DND-41 (cell line): ENCODE measurements around the gene NOC4L.

Experiments
- ATAC-seq: fragments of 200-7000 bp; cut with Tn5 transposase; 3 replicates; pipeline ENCODE4 v1.9.1; 2021; ENCODE audit warnings: low read depth; ENCODE audit not compliant: insufficient read depth
- DNase-seq: peaks from one replicate; pipeline ENCODE4 v3.0.0-alpha.2; 2020
- H2AFZ ChIP-seq: 2 replicates; pipeline ENCODE4 v1.6.0; 2012; ENCODE audit warnings: low read depth, low read length
- H3K27ac ChIP-seq: 2 replicates; pipeline ENCODE4 v1.5.1; 2012; ENCODE audit warnings: low read length, inconsistent platforms
- H3K27me3 ChIP-seq: fragments of 200-600 bp; sonication (generic); 2 replicates; pipeline ENCODE4 v1.6.0; 2012; ENCODE audit warnings: low read length, mild to moderate bottlenecking, inconsistent platforms; ENCODE audit not compliant: insufficient read depth, poor library complexity
- H3K36me3 ChIP-seq: 2 replicates; pipeline ENCODE4 v1.5.1; 2012; ENCODE audit warnings: low read length, inconsistent platforms; ENCODE audit not compliant: insufficient read depth
- H3K4me1 ChIP-seq: 2 replicates; pipeline ENCODE4 v1.5.1; 2012; ENCODE audit warnings: mild to moderate bottlenecking, low read length; ENCODE audit not compliant: insufficient read depth
- H3K4me2 ChIP-seq: 2 replicates; pipeline ENCODE4 v1.6.0; 2012; ENCODE audit warnings: mild to moderate bottlenecking, moderate library complexity, low read length, inconsistent platforms; ENCODE audit not compliant: insufficient read depth
- H3K4me3 ChIP-seq, 2 experiments: fragments of 200-600 bp in 1 of 2; shearing (Covaris generic) in 1 of 2; 2 replicates each; pipeline ENCODE4 v1.5.1; 2012 to 2016; ENCODE audit warnings: inconsistent platforms in 2 of 2, low read length in 2 of 2, mild to moderate bottlenecking in 2 of 2, low read depth in 1 of 2, moderate library complexity in 1 of 2
- H3K79me2 ChIP-seq: 2 replicates; pipeline ENCODE4 v1.6.0; 2012; ENCODE audit warnings: low read length, inconsistent platforms; ENCODE audit not compliant: insufficient read depth
- H3K9ac ChIP-seq: 2 replicates; pipeline ENCODE4 v1.6.0; 2012; ENCODE audit warnings: low read depth, mild to moderate bottlenecking, inconsistent platforms, low read length, moderate library complexity
- H3K9me3 ChIP-seq: 2 replicates; pipeline ENCODE4 v1.5.1; 2012; ENCODE audit warnings: low read length, moderate library complexity, mild to moderate bottlenecking, inconsistent platforms; ENCODE audit not compliant: insufficient read depth, severe bottlenecking
- H4K20me1 ChIP-seq: 2 replicates; pipeline ENCODE4 v1.6.0; 2012; ENCODE audit warnings: low read length; ENCODE audit not compliant: insufficient read depth
- EZH2 ChIP-seq: IDR thresholded peaks from 3 replicates; pipeline ENCODE4 v1.6.1; 2012; ENCODE audit warnings: borderline replicate concordance, low read depth, mild to moderate bottlenecking, moderate library complexity, low read length, inconsistent platforms; ENCODE audit not compliant: severe bottlenecking
- TF ChIP-seq, protein P1 (sequence below): IDR thresholded peaks from 2 replicates; pipeline ENCODE4 v1.5.1; 2012; ENCODE audit warnings: borderline replicate concordance, low read length, moderate library complexity, mild to moderate bottlenecking; ENCODE audit not compliant: poor library complexity, severe bottlenecking; ENCODE audit errors: extremely low read depth

Gene NOC4L

DNA sequence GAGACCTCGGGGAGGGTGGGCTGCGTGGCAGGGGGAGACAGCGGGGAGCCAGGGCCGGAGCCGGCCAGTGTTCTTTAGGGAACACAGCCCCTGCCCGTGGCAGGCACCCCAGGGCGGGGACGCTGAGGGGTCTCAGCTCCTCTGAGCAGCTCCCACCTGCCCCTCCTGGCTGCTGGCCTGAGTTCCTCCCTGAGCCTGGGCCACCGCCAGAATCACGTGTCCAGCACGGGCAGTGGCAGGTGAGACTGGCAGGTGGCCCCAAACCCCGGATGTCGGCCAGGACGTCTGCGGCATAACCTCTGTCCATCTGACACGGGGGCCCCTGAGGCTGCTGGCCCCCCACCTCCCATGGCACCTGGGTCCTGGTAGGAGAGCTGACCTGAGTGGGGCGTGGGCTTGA is 25.1 kb downstream of the NOC4L start:
- H3K9me3 ChIP-seq = no peaks in the 10 kb centered on the region
- H3K27ac ChIP-seq = no peak overlapping the region
- TF ChIP-seq, protein P1, sequence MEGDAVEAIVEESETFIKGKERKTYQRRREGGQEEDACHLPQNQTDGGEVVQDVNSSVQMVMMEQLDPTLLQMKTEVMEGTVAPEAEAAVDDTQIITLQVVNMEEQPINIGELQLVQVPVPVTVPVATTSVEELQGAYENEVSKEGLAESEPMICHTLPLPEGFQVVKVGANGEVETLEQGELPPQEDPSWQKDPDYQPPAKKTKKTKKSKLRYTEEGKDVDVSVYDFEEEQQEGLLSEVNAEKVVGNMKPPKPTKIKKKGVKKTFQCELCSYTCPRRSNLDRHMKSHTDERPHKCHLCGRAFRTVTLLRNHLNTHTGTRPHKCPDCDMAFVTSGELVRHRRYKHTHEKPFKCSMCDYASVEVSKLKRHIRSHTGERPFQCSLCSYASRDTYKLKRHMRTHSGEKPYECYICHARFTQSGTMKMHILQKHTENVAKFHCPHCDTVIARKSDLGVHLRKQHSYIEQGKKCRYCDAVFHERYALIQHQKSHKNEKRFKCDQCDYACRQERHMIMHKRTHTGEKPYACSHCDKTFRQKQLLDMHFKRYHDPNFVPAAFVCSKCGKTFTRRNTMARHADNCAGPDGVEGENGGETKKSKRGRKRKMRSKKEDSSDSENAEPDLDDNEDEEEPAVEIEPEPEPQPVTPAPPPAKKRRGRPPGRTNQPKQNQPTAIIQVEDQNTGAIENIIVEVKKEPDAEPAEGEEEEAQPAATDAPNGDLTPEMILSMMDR = no peak
- no peak for TF ChIP-seq EZH2
- ATAC-seq = no peak
- no peak overlapping the region for H3K4me2 ChIP-seq
- no peaks in the 10 kb centered on the region for H3K79me2 ChIP-seq
- H3K4me3 ChIP-seq = no peak overlapping the region
- H3K36me3 ChIP-seq = no peaks in the 10 kb centered on the region
- H4K20me1 ChIP-seq = no peaks in the 10 kb centered on the region
- no peaks in the 10 kb centered on the region for H3K27me3 ChIP-seq
- H2AFZ ChIP-seq = no peak overlapping the region
- H3K4me1 ChIP-seq = no peaks in the 10 kb centered on the region
- no peak for DNase-seq
- no peak overlapping the region for H3K9ac ChIP-seq

- H3K4me2 ChIP-seq = no peak overlapping the region
- no peak overlapping the region for H3K27ac ChIP-seq
- H3K79me2 ChIP-seq = no peaks in the 10 kb centered on the region
- no peaks in the 10 kb centered on the region for H3K9me3 ChIP-seq
- no peaks in the 10 kb centered on the region for H4K20me1 ChIP-seq
- ATAC-seq (no peak), DNase-seq (no peak)
- TF ChIP-seq EZH2 = no peak
- TF ChIP-seq, protein P1 = no peak
- no peak overlapping the region for H3K9ac ChIP-seq
- H2AFZ ChIP-seq = no peak overlapping the region
- no peaks in the 10 kb centered on the region for H3K36me3 ChIP-seq
- no peaks in the 10 kb centered on the region for H3K27me3 ChIP-seq
- no peak overlapping the region for H3K4me3 ChIP-seq
- H3K4me1 ChIP-seq = no peaks in the 10 kb centered on the region
Measured at GRCh38 chr12:132170094-132170636, 25.9 kb downstream of the NOC4L start.

- TF ChIP-seq, protein P1 = no peak
- no peak for TF ChIP-seq EZH2
- H3K9me3 ChIP-seq = no peaks in the 10 kb centered on the region
- no peak overlapping the region for H3K4me2 ChIP-seq
- H2AFZ ChIP-seq = no peak overlapping the region
- H4K20me1 ChIP-seq = no peaks in the 10 kb centered on the region
- H3K4me1 ChIP-seq = no peaks in the 10 kb centered on the region
- no peaks in the 10 kb centered on the region for H3K27me3 ChIP-seq
- DNase-seq (no peak), ATAC-seq (no peak)
- no peak overlapping the region for H3K27ac ChIP-seq
- no peak overlapping the region for H3K9ac ChIP-seq
- no peak overlapping the region for H3K4me3 ChIP-seq
- H3K79me2 ChIP-seq = no peaks in the 10 kb centered on the region
- H3K36me3 ChIP-seq = no peaks in the 10 kb centered on the region
Measured at GRCh38 chr12:132170637-132171292, 26.5 kb downstream of the NOC4L start.
